Astrocyte (in vitro differentiated cells and primary cell): ENCODE data around the gene LCOR. TPM values are rescaled to one million over a fixed set of nuclear protein-coding genes. Genes with fewer than 3 reads are reported as not detected.

Source experiments
- DNase-seq: peaks from one replicate; pipeline ENCODE4 v3.0.0-alpha.2; 2010; ENCODE audit warnings: low read depth
- FAIRE-seq: peaks from 2 replicates; lab custom pipeline; 2011; peaks lifted over from hg19 to GRCh38; lab: Jason Lieb, UNC
- H2AFZ ChIP-seq: 2 replicates; pipeline ENCODE4 v1.6.0; 2012; ENCODE audit warnings: low read depth, low read length, inconsistent platforms
- H3K27ac ChIP-seq: 2 replicates; pipeline ENCODE4 v1.5.1; 2011; ENCODE audit warnings: low read depth, low read length, inconsistent platforms
- H3K27me3 ChIP-seq: 2 replicates; pipeline ENCODE4 v1.6.0; 2011; ENCODE audit warnings: low read length, inconsistent platforms; ENCODE audit not compliant: insufficient read depth
- H3K36me3 ChIP-seq: 2 replicates; pipeline ENCODE4 v1.5.1; 2011; ENCODE audit warnings: low read length, inconsistent platforms; ENCODE audit not compliant: insufficient read depth
- H3K4me1 ChIP-seq: 2 replicates; pipeline ENCODE4 v1.5.1; 2011; ENCODE audit warnings: low read length, inconsistent platforms; ENCODE audit not compliant: insufficient read depth
- H3K4me2 ChIP-seq: 2 replicates; pipeline ENCODE4 v1.6.0; 2012; ENCODE audit warnings: low read length, inconsistent platforms
- H3K4me3 ChIP-seq: 2 replicates; pipeline ENCODE4 v1.5.1; 2011; ENCODE audit warnings: low read depth, mild to moderate bottlenecking, low read length, inconsistent platforms; ENCODE audit not compliant: insufficient read depth
- H3K79me2 ChIP-seq: 2 replicates; pipeline ENCODE4 v1.6.0; 2012; ENCODE audit warnings: mild to moderate bottlenecking, low read length, inconsistent platforms; ENCODE audit not compliant: insufficient read depth
- H3K9ac ChIP-seq: 2 replicates; pipeline ENCODE4 v1.6.0; 2012; ENCODE audit warnings: mild to moderate bottlenecking, low read length, inconsistent platforms
- H3K9me3 ChIP-seq: 2 replicates; pipeline ENCODE4 v1.5.1; 2012; ENCODE audit warnings: low read depth, mild to moderate bottlenecking, low read length, inconsistent platforms; ENCODE audit not compliant: insufficient read depth
- H4K20me1 ChIP-seq: 2 replicates; pipeline ENCODE4 v1.6.0; 2012; ENCODE audit warnings: low read length, inconsistent platforms; ENCODE audit not compliant: insufficient read depth
- H3K27ac Mint-ChIP-seq: one replicate; pipeline ENCODE4 v1.8.0; 2021; ENCODE audit warnings: mild to moderate bottlenecking, mixed read lengths; ENCODE audit not compliant: unreplicated experiment
- H3K27me3 Mint-ChIP-seq: one replicate; pipeline ENCODE4 v1.8.0; 2021; ENCODE audit warnings: low read depth, mixed read lengths; ENCODE audit not compliant: unreplicated experiment
- H3K36me3 Mint-ChIP-seq: one replicate; pipeline ENCODE4 v1.8.0; 2021; ENCODE audit warnings: low read depth, mixed read lengths; ENCODE audit not compliant: unreplicated experiment
- H3K4me1 Mint-ChIP-seq: one replicate; pipeline ENCODE4 v1.8.0; 2021; ENCODE audit warnings: low read depth, mixed read lengths; ENCODE audit not compliant: unreplicated experiment
- H3K4me3 Mint-ChIP-seq: one replicate; pipeline ENCODE4 v1.8.0; 2021; ENCODE audit warnings: mild to moderate bottlenecking, moderate library complexity, mixed read lengths; ENCODE audit not compliant: unreplicated experiment
- H3K9me3 Mint-ChIP-seq: one replicate; pipeline ENCODE4 v1.8.0; 2021; ENCODE audit warnings: mild to moderate bottlenecking, mixed read lengths; ENCODE audit not compliant: unreplicated experiment
- EZH2 ChIP-seq: IDR thresholded peaks from 2 replicates; pipeline ENCODE4 v1.6.1; 2012; ENCODE audit warnings: mild to moderate bottlenecking, low read length, inconsistent platforms; ENCODE audit not compliant: insufficient read depth
- total RNA-seq: library from RNA; stranded (reverse); gene quantifications from 2 replicates; pipeline ENCODE4 v1.2.1, GENCODE V29; 2021
- TF ChIP-seq, protein P1 (sequence below): IDR thresholded peaks from 2 replicates; pipeline ENCODE4 v1.5.1; 2011; ENCODE audit warnings: low read depth, mild to moderate bottlenecking, inconsistent platforms, low read length, moderate library complexity; ENCODE audit not compliant: insufficient read depth

The LCOR gene
- total RNA-seq, 1 donor from 2014 or later, result 72.0 TPM

DNA sequence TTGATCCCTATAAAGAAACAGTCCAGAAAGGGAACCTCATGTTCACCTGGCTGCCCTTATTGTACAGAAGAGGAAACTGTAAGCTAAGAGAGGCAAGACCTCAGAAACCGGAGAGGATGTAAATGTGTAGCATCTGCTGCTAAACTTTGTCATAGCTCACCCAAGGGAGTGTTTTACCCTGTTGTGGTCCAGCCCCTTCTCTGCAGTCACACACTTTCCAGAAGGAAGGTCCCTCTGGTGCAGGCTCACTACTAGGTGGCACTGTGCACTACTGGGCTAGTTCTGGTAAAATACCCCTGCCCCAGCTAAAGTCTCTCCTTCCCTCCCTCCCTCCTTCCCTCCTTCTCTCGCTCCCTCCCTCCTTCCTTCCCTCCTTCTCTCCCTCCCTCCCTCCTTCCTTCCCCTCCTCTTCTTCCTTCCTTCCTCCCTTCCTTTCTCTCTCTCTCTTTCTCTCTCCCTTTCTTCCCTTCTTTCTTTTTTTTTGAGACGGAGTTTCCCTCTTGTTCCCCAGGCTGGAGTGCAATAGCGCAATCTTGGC, 42.5 kb upstream of the LCOR start:
- Mint-ChIP-seq H3K27me3 (peaks cover 15% of the 10 kb centered on the region), H3K9me3 (no peaks in the 10 kb centered on the region), H3K4me3 (no peak overlapping the region), H3K27ac (no peak overlapping the region), H3K4me1 (no peaks in the 10 kb centered on the region), H3K36me3 (no peaks in the 10 kb centered on the region)
- H3K79me2 ChIP-seq, result no peaks in the 10 kb centered on the region
- no peak for DNase-seq
- no peak overlapping the region for H3K4me3 ChIP-seq
- FAIRE-seq, result no peak
- H3K9ac ChIP-seq, result no peak overlapping the region
- H3K9me3 ChIP-seq, result no peaks in the 10 kb centered on the region
- no peak for TF ChIP-seq EZH2
- TF ChIP-seq, protein P1, sequence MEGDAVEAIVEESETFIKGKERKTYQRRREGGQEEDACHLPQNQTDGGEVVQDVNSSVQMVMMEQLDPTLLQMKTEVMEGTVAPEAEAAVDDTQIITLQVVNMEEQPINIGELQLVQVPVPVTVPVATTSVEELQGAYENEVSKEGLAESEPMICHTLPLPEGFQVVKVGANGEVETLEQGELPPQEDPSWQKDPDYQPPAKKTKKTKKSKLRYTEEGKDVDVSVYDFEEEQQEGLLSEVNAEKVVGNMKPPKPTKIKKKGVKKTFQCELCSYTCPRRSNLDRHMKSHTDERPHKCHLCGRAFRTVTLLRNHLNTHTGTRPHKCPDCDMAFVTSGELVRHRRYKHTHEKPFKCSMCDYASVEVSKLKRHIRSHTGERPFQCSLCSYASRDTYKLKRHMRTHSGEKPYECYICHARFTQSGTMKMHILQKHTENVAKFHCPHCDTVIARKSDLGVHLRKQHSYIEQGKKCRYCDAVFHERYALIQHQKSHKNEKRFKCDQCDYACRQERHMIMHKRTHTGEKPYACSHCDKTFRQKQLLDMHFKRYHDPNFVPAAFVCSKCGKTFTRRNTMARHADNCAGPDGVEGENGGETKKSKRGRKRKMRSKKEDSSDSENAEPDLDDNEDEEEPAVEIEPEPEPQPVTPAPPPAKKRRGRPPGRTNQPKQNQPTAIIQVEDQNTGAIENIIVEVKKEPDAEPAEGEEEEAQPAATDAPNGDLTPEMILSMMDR, result peak; percentile 54
- no peak overlapping the region for H2AFZ ChIP-seq
- no peaks in the 10 kb centered on the region for H4K20me1 ChIP-seq
- no peaks in the 10 kb centered on the region for H3K27me3 ChIP-seq
- no peaks in the 10 kb centered on the region for H3K4me1 ChIP-seq
- no peak overlapping the region for H3K4me2 ChIP-seq
- H3K36me3 ChIP-seq, result no peaks in the 10 kb centered on the region
- no peak overlapping the region for H3K27ac ChIP-seq

DNA sequence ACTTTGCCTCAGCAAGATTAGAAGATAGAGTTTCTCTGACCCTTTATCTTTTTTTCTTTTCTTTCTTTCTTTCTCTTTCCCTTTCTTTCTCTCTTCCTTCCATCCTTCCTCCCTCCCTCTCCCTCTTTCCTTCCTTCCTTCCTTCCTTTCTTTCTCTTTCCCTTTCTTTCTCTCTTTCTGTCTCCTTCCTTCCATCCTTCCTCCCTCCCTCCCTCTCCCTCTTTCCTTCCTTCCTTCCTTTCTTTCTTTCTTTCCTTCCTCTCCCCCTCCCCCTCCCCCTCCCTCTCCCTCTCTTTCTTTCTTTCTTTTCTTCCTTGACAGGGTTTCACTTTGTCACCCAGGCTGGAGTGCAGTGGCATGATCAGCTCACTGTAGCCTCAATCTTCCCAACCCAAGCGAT, 40.2 kb upstream of the LCOR start:
- Histone ChIP-seq H3K4me3 (no peak overlapping the region), H3K9ac (no peak overlapping the region), H2AFZ (no peak overlapping the region), H3K9me3 (no peaks in the 10 kb centered on the region), H3K4me1 (no peaks in the 10 kb centered on the region), H3K4me2 (no peak overlapping the region), H4K20me1 (no peaks in the 10 kb centered on the region), H3K36me3 (no peaks in the 10 kb centered on the region), H3K27ac (no peak overlapping the region), H3K27me3 (no peaks in the 10 kb centered on the region), H3K79me2 (no peaks in the 10 kb centered on the region)
- Mint-ChIP-seq H3K4me1 (no peaks in the 10 kb centered on the region), H3K9me3 (no peaks in the 10 kb centered on the region), H3K4me3 (no peak overlapping the region), H3K27ac (no peak overlapping the region), H3K27me3 (peaks cover 15% of the 10 kb centered on the region), H3K36me3 (no peaks in the 10 kb centered on the region)
- FAIRE-seq (no peak), DNase-seq (no peak)
- no peak for TF ChIP-seq EZH2
- TF ChIP-seq, protein P1, result no peak

DNA sequence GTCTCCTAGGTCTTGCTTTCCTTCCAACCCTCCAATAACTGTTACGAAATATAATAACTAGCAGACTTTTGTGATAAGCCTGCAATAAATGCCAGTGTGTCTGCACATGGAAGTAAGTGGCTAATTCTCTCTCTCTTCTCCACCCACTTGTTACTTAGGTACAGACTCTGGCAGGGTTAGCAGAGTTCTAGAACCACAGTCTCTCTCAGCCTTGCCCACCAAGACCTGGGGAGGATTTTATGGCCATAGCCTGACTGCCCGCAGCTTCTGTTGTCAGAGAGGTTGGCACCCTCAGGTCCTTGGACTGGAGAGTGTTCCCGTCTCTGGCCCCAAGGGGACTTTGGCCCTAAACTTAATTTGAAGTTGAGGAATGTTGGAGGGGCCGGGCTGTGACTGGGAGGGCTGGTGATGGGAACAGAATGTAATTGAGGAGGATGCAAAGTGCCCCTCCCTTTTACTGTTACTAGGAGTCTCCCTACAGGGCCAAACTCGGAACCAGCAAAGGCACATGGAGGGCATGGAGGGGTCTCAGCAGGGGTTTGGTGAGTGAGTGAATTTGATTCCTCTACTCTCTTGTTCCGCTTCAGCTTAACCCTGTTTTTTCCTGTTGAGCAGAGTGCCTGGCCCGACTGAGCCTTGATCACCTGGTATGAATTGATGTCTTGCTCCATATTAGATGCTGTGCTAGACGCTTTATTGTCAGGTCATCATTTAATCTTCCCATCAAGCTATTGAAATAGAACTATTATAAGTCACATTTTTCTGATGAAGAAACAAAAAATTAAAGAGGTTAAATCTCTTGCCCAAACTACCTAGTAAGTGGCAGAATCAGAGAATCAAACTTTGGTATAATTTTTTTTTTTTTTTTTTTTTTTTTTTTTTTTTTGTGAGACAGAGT, 37.0 kb upstream of the LCOR start:
- H4K20me1 ChIP-seq, result no peaks in the 10 kb centered on the region
- Mint-ChIP-seq H3K4me1 (no peaks in the 10 kb centered on the region), H3K4me3 (no peak overlapping the region), H3K36me3 (no peaks in the 10 kb centered on the region), H3K9me3 (no peaks in the 10 kb centered on the region), H3K27me3 (peaks cover 12% of the 10 kb centered on the region), H3K27ac (no peak overlapping the region)
- H3K4me3 ChIP-seq, result no peak overlapping the region
- no peak overlapping the region for H3K9ac ChIP-seq
- no peaks in the 10 kb centered on the region for H3K36me3 ChIP-seq
- no peaks in the 10 kb centered on the region for H3K79me2 ChIP-seq
- no peaks in the 10 kb centered on the region for H3K9me3 ChIP-seq
- no peak overlapping the region for H2AFZ ChIP-seq
- FAIRE-seq (no peak), DNase-seq (no peak)
- no peak for TF ChIP-seq EZH2
- TF ChIP-seq, protein P1, result no peak
- no peaks in the 10 kb centered on the region for H3K4me1 ChIP-seq
- H3K27me3 ChIP-seq, result no peaks in the 10 kb centered on the region
- H3K27ac ChIP-seq, result no peak overlapping the region
- no peak overlapping the region for H3K4me2 ChIP-seq
